Esophagus (tissue), 2 donors: Measurements from ENCODE around the gene NCLN. TPM values are rescaled to one million over a fixed set of nuclear protein-coding genes. Genes with fewer than 3 reads are reported as not detected.
"Not testable (repeated sequence)": the region's sequence is repeated elsewhere in the genome, so short reads cannot be mapped to it uniquely, and the experiment has no call there.

ENCODE experiments used
- H3K27ac ChIP-seq, 2 donors: one replicate each; pipeline ENCODE4 v1.5.1; 2013; ENCODE audit warnings: low read depth in 2 of 2, mild to moderate bottlenecking in 2 of 2, inconsistent platforms in 1 of 2, low read length in 1 of 2, moderate library complexity in 1 of 2
- H3K27me3 ChIP-seq, 2 donors: one replicate each; pipeline ENCODE4 v1.6.1; 2013; ENCODE audit warnings: low read length in 2 of 2, control low read depth in 1 of 2, mild to moderate bottlenecking in 1 of 2; ENCODE audit not compliant: insufficient read depth in 2 of 2, control insufficient read depth in 1 of 2
- H3K36me3 ChIP-seq, 2 donors: one replicate each; pipeline ENCODE4 v1.6.1; 2013; ENCODE audit warnings: low read length in 1 of 2; ENCODE audit not compliant: control insufficient read depth in 2 of 2, insufficient read depth in 2 of 2
- H3K4me1 ChIP-seq, 2 donors: one replicate each; pipeline ENCODE4 v1.6.1; 2013; ENCODE audit warnings: low read length in 1 of 2; ENCODE audit not compliant: control insufficient read depth in 2 of 2, insufficient read depth in 2 of 2
- H3K4me3 ChIP-seq, 2 donors: one replicate each; pipeline ENCODE4 v1.5.1; 2013; ENCODE audit warnings: low read length in 2 of 2, mild to moderate bottlenecking in 2 of 2, low read depth in 1 of 2, moderate library complexity in 1 of 2
- H3K9me3 ChIP-seq, 2 donors: one replicate each; pipeline ENCODE4 v1.6.1; 2013; ENCODE audit warnings: mild to moderate bottlenecking in 2 of 2, low read depth in 1 of 2, low read length in 1 of 2, moderate library complexity in 1 of 2; ENCODE audit not compliant: control insufficient read depth in 2 of 2, insufficient read depth in 1 of 2
- WGBS, 2 donors: extraction: QIAGEN DNeasy Blood & Tissue Kit; methylation state at CpG; one replicate each; pipeline ENCODE4 v1.1.7; 2013; 5-methylcytosine and 5-hydroxymethylcytosine counted together
- polyA plus RNA-seq, 2 donors: library from polyadenylated mRNA; stranded (reverse); fragments of 200-250 nt; gene quantifications; one replicate each; pipeline ENCODE4 v1.2.3, GENCODE V29; 2013
- donor health status: healthy with polysubstance abuse.
- donor health status: Bipolar disorder and iron deficiency.

NCLN gene
- polyA plus RNA-seq, 2 donors: 23.9 to 24.9 TPM

DNA sequence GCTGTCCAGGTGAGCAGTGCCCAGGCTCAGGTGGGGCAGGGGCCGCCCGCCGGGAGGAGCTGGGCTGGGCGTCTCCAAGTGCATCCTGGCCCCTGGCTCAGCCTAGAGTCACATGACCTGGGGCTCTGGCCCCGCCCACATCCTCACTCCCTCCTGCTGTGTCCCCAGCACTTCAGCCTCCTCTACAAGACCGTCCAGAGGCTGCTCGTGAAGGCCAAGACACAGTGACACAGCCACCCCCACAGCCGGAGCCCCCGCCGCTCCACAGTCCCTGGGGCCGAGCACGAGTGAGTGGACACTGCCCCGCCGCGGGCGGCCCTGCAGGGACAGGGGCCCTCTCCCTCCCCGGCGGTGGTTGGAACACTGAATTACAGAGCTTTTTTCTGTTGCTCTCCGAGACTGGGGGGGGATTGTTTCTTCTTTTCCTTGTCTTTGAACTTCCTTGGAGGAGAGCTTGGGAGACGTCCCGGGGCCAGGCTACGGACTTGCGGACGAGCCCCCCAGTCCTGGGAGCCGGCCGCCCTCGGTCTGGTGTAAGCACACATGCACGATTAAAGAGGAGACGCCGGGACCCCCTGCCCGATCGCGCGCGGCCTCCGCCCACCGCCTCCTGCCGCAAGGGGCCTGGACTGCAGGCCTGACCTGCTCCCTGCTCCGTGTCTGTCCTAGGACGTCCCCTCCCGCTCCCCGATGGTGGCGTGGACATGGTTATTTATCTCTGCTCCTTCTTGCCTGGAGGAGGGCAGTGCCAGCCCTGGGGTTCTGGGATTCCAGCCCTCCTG lies 21.9 kb downstream of the NCLN start:
- Histone ChIP-seq H3K27ac (no peak overlapping the region), H3K4me1 (no peaks in the 10 kb centered on the region), H3K9me3 (no peaks in the 10 kb centered on the region), H3K27me3 (no peaks in the 10 kb centered on the region), H3K4me3 (no peak overlapping the region), H3K36me3 (peaks cover 6 to 44% of the 10 kb centered on the region in 2 donors)
- WGBS, 2 donors: 89 to 95% methylated on average over 39 to 43 of the region's 43 CpGs

DNA sequence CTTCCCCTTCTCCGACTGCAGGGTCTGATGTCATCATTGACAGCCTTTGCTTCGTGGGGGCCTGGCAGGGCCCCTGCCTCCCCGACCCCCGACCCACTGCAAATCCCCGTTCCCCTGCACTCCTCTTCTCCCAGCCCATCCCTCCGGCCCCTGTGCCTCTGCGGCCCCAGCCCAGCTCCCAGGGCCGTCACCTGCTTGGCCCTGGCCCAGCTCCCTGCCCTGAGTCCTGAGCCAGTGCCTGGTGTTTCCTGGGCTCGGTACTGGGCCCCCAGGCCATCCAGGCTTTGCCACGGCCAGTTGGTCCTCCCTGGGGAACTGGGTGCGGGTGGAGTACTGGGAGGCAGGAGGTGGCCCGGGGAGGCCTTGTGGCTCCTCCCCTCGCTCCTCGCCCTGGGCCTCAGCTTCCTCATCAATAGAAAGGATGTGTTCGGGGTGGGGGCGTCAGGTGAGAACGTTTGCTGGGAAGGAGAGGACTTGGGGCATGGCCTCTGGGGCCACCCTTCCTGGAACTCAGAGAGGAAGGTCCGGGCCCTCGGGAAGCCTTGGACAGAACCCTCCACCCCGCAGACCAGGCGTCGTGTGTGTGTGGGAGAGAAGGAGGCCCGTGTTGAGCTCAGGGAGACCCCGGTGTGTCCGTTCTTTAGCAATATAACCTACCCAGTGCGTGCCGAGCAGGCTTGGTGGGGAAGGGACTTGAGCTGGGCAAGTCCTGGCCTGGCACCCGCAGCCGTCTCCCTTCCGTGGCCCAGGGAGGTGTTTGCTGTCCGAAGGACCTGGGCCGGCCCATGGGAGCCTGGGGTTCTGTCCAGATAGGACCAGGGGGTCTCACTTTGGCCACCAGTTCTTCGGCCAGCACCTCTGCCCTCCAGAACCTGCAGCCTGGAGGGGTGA lies 22.8 kb downstream of the NCLN start:
- H3K9me3 ChIP-seq: no peaks in the 10 kb centered on the region
- no peak overlapping the region for H3K4me3 ChIP-seq
- H3K27ac ChIP-seq: no peak overlapping the region
- WGBS, 2 donors: 85 to 89% methylated on average over 33 of the region's 33 CpGs
- H3K4me1 ChIP-seq: no peaks in the 10 kb centered on the region
- no peaks in the 10 kb centered on the region for H3K27me3 ChIP-seq
- H3K36me3 ChIP-seq: peaks cover 6 to 44% of the 10 kb centered on the region in 2 donors

DNA sequence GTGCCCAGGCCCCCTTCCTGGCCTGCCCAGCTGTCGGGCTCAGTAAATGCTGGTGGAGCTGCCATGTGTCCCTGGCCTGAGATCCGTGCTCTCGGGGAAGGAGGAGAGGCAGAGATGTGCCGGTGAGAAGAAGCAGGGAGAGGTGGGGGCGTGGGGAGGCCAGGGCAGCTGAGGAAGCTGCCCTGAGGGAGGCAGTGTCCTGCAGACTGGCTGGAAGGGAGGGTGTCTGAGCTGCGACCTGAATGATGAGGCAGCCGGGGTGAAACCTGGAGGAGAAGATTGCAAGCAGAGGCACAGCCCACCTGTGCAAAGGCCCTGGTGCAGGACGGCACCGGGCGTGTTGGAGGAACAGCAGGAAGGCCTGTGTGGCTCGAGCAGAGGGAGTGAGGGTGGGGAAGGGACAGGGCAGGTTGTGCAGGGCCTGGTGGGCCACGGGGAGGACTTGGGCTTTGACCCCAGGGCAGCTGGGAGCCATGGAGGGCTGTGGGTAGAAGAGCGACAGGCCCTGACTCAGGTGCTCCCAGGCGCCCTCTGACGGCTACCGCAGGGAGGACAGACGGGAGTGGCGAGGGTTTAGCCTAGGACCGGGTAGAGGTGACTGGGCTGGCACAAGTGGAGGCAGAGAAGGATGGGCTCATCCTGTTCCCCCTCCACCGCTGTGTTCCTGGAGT lies 24.8 kb downstream of the NCLN start:
- Histone ChIP-seq H3K27ac (no peak overlapping the region), H3K36me3 (peaks cover 0 to 27% of the 10 kb centered on the region in 2 donors), H3K4me3 (no peak overlapping the region), H3K27me3 (no peaks in the 10 kb centered on the region), H3K9me3 (no peaks in the 10 kb centered on the region), H3K4me1 (no peaks in the 10 kb centered on the region)
- WGBS, 2 donors: 38 to 43% methylated on average over 20 of the region's 20 CpGs

DNA sequence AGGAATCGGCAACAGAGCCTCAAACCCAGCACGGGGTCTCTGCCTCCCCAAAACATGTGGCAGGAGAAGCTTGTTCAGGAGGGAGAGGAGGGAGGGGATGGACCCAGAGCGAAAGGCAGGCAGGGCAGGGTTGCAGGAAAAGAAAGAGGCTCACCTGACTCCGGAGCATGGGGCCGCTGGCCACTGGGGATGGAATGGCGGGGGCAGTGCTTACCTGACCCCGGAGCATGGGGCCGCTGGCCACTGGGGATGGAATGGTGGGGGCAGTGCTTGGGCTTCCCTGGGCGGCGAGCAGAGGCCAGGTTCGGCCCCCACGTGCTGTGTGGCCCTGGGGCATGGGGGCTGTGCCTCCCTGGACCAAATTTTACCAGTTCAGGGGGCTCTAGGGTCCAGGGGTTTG lies 25.5 kb downstream of the NCLN start:
- no peak overlapping the region for H3K4me3 ChIP-seq
- WGBS, 2 donors: 47 to 52% methylated on average over 12 of the region's 12 CpGs
- no peaks in the 10 kb centered on the region for H3K4me1 ChIP-seq
- H3K27me3 ChIP-seq: no peaks in the 10 kb centered on the region
- H3K36me3 ChIP-seq: peaks cover 0 to 25% of the 10 kb centered on the region in 2 donors
- no peaks in the 10 kb centered on the region for H3K9me3 ChIP-seq
- no peak overlapping the region for H3K27ac ChIP-seq

DNA sequence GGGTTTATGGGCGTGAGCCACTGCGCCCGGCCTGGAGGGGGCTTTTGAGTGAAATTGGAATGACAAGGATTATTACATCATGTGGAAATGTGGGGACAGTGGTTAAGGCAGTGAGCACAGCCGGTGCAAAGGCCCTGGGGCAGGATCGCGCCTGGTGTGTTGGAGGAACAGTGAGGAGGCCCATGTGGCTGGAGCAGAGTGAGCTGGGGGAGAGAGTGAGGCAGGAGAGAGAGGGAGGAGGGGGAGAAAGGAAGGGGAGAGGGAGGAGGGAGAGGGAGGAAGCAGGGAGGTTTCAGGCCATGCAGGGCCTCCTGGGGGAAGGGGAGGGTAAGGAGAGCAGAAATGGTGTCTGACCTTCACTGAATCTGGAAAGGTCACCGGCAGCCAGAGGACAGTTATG lies 27.4 kb downstream of the NCLN start:
- Histone ChIP-seq H3K36me3 (peaks cover 0 to 8% of the 10 kb centered on the region in 2 donors), H3K9me3 (no peaks in the 10 kb centered on the region), H3K4me1 (no peaks in the 10 kb centered on the region), H3K4me3 (no peak overlapping the region), H3K27ac (no peak overlapping the region), H3K27me3 (no peaks in the 10 kb centered on the region)
- WGBS, 2 donors: 93 to 98% methylated on average over 7 of the region's 7 CpGs

DNA sequence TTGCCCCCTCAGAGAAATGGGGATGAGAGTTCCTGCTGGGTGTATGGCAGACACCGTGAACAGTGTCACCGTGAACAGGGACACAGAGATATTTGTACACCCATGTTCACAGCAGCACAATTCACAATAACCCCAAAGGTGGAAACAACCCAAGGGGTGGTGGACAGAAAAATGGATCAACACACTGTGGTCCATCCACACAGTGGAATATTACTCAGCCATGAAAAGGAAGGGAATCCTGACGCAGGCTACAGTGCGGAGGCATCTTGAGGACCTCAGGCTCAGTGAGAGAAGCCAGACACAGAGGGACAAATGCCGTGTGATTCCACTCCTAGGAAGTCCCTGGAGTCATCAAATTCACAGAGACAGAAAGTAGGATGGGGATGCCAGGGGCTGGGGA lies 31.1 kb downstream of the NCLN start:
- Histone ChIP-seq H3K27me3 (no peaks in the 10 kb centered on the region), H3K4me3 (no peak overlapping the region), H3K4me1 (no peaks in the 10 kb centered on the region), H3K27ac (no peak overlapping the region), H3K36me3 (no peaks in the 10 kb centered on the region), H3K9me3 (no peaks in the 10 kb centered on the region)
- WGBS, 2 donors: 87 to 95% methylated on average over 5 of the region's 5 CpGs

DNA sequence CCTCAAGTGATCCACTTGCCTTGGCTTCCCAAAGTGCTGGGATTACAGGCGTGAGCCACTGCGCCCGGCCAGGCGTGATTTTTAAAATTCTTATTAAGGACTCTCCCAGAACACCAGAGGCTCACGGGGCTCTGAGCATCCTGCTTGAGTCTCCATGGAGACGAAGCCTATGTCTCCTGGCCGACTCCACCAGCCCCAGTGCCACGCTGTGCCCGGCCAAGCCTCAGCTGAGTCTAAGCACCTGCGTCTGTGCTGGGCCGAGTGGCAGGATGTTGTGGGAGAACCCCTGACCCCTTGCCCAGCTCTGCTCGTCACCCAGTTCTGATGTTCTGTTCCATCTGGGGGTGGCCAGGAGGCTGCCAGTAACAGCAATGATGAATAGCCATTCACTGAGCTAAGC lies 34.8 kb downstream of the NCLN start:
- H3K36me3 ChIP-seq: no peaks in the 10 kb centered on the region
- H3K9me3 ChIP-seq: no peaks in the 10 kb centered on the region
- WGBS, 2 donors: 74 to 75% methylated on average over 12 of the region's 12 CpGs
- no peak overlapping the region for H3K27ac ChIP-seq
- peaks cover 0 to 7% of the 10 kb centered on the region in 2 donors for H3K27me3 ChIP-seq
- H3K4me3 ChIP-seq: no peak overlapping the region
- H3K4me1 ChIP-seq: peaks cover 3% of the 10 kb centered on the region in 2 donors

DNA sequence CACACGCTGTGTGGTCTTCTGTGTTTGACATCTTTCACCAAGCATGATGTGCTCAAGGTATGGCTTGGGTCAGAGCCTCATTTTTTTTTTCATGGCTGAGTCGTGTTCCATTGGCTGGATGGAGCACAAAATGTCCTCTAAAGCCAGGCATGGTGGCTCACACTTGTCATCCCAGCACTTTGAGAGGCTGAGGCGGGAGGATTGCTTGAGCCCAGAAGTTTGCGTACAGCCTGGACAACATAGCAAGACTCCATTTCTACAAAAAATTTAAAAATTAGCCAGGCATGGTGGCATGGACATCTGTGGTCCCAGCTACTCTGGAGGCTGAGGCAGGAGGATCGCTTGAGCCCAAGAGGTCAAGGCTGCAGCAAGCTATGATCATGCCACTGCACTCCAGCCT lies 35.8 kb downstream of the NCLN start:
- not testable (repeated sequence) for H3K27me3 ChIP-seq, H3K4me1 ChIP-seq, H3K27ac ChIP-seq, H3K9me3 ChIP-seq, H3K4me3 ChIP-seq, H3K36me3 ChIP-seq
- WGBS, 2 donors: 82 to 85% methylated on average over 5 of the region's 5 CpGs

DNA sequence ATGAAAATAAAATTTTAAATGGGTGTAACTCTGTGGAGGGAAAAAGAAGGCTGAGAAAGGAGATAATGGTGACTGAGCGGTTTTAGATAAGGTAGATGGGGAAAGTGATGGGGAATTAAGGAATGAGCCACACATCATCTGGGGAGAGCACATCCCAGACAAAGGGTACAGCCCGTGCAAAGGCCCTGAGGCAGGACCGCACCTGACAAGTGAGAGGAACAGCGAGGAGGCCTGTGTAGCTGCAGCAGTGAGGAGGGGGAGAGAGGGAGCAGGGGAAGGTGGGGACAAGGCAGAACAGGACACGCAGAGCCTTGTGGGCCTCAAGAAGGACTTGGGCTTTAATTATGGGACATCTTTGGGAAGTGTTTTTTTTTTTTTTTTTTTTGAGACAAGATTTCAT lies 37.0 kb downstream of the NCLN start:
- Histone ChIP-seq H3K9me3 (no peaks in the 10 kb centered on the region), H3K27ac (no peak overlapping the region), H3K27me3 (peaks cover 4 to 7% of the 10 kb centered on the region in 2 donors), H3K4me1 (peaks cover 3% of the 10 kb centered on the region in 2 donors), H3K36me3 (no peaks in the 10 kb centered on the region), H3K4me3 (no peak overlapping the region)
- 83 to 84% methylated on average over 5 of the region's 5 CpGs for WGBS, 2 donors
